ENCODE measurements around the gene OR5D14. TPM values are rescaled to one million over a fixed set of nuclear protein-coding genes. Genes with fewer than 3 reads are reported as not detected.

The OR5D14 gene
- total and polyA plus RNA-seq, 8 donors: not detected

DNA sequence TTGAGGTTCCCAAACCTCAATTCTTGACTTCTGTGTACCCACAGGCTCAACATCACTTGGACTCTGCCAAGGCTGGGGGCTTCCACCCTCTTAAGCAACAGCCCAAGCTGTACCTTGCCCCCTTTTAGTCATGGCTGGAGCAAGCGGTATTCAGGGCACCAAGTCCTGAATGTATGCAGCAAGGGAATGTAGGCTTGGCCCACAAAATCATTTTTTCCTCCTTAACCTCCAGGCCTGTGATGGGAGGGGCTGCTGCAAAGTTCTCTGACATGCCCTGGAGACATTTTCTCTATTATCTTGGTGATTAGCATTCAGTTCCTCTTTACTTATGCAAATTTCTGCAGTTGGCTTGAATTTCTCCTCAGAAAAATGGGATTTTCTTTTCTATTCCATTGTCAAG is 10.9 kb downstream of the OR5D14 start:
- no peaks in the 10 kb centered on the region for H3K27me3 ChIP-seq
- no peak for TF ChIP-seq POLR2AphosphoS5 (IDR thresholded peaks at IDR 0.05)
- TF ChIP-seq POLR2A (IDR thresholded peaks at IDR 0.05): no peak
- TF ChIP-seq, protein P1, sequence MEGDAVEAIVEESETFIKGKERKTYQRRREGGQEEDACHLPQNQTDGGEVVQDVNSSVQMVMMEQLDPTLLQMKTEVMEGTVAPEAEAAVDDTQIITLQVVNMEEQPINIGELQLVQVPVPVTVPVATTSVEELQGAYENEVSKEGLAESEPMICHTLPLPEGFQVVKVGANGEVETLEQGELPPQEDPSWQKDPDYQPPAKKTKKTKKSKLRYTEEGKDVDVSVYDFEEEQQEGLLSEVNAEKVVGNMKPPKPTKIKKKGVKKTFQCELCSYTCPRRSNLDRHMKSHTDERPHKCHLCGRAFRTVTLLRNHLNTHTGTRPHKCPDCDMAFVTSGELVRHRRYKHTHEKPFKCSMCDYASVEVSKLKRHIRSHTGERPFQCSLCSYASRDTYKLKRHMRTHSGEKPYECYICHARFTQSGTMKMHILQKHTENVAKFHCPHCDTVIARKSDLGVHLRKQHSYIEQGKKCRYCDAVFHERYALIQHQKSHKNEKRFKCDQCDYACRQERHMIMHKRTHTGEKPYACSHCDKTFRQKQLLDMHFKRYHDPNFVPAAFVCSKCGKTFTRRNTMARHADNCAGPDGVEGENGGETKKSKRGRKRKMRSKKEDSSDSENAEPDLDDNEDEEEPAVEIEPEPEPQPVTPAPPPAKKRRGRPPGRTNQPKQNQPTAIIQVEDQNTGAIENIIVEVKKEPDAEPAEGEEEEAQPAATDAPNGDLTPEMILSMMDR (IDR thresholded peaks at IDR 0.05): no peak
- TF ChIP-seq EP300 (IDR thresholded peaks at IDR 0.05): no peak
- H3K36me3 ChIP-seq: no peaks in the 10 kb centered on the region
- H3K9me3 ChIP-seq: peaks cover 0 to 29% (median 16%) of the 10 kb centered on the region in 4 donors
- WGBS, 5 donors: 85 to 100% (median 90%) methylated on average over 1 of the region's 1 CpG
- no peaks in the 10 kb centered on the region for H3K4me1 ChIP-seq
- H3K4me3 ChIP-seq: no peak overlapping the region
- intact Hi-C loops (cut with DNase I; ENCODE audit: low total_unique reads): no loop called here
- no peak for DNase-seq
- H3K27ac ChIP-seq: no peak overlapping the region

GRCh38 chr11:55811067-55811466 is 15.7 kb downstream of the OR5D14 start, which contains the start of gene OR5L1:
Gene OR5L1 (plus strand): TSS chr11:55811367. CDS start chr11:55811467, 100 bp downstream.
- H3K4me1 ChIP-seq: no peaks in the 10 kb centered on the region
- H3K9me3 ChIP-seq: peaks cover 0 to 31% (median 10%) of the 10 kb centered on the region in 4 donors
- H3K36me3 ChIP-seq: no peaks in the 10 kb centered on the region
- TF ChIP-seq POLR2AphosphoS5 (IDR thresholded peaks at IDR 0.05) (no peak), POLR2A (IDR thresholded peaks at IDR 0.05) (no peak), EP300 (IDR thresholded peaks at IDR 0.05) (no peak)
- TF ChIP-seq, protein P1 (IDR thresholded peaks at IDR 0.05): no peak
- intact Hi-C loops (cut with DNase I; ENCODE audit: low total_unique reads): no loop called here
- DNase-seq: no peak
- no peaks in the 10 kb centered on the region for H3K27me3 ChIP-seq
- no peak within 1 kb of the TSS for H3K4me3 ChIP-seq
- no peak within 1 kb of the TSS for H3K27ac ChIP-seq
- WGBS, 5 donors: 74 to 89% (median 84%) methylated on average over 1 of the region's 1 CpG

GRCh38 chr11:55819330-55819729 is 24.0 kb downstream of the OR5D14 start, which contains the start of gene OR5D18:
Gene OR5D18 (plus strand): TSS chr11:55819630. CDS start chr11:55819630, 0 bp downstream.
- Histone ChIP-seq H3K4me3 (no peak within 1 kb of the TSS), H3K9me3 (peaks cover 0 to 15% (median 4%) of the 10 kb centered on the region in 4 donors), H3K27me3 (no peaks in the 10 kb centered on the region), H3K4me1 (no peaks in the 10 kb centered on the region), H3K36me3 (no peaks in the 10 kb centered on the region), H3K27ac (no peak within 1 kb of the TSS)
- TF ChIP-seq POLR2A (IDR thresholded peaks at IDR 0.05) (no peak), EP300 (IDR thresholded peaks at IDR 0.05) (no peak), POLR2AphosphoS5 (IDR thresholded peaks at IDR 0.05) (no peak)
- TF ChIP-seq, protein P1 (IDR thresholded peaks at IDR 0.05): no peak
- no peak for DNase-seq
- WGBS, 5 donors: 75 to 86% (median 85%) methylated on average over 5 of the region's 5 CpGs
- intact Hi-C loops (cut with DNase I; ENCODE audit: low total_unique reads): no loop called here

GRCh38 chr11:55826919-55827318 is 31.6 kb downstream of the OR5D14 start, which contains the start of gene OR5L2:
Gene OR5L2 (plus strand): TSS chr11:55827219. CDS start chr11:55827219, 0 bp downstream.
- no peaks in the 10 kb centered on the region for H3K27me3 ChIP-seq
- H3K4me3 ChIP-seq: no peak within 1 kb of the TSS
- DNase-seq: no peak
- H3K9me3 ChIP-seq: peaks cover 0 to 10% (median 2%) of the 10 kb centered on the region in 4 donors
- TF ChIP-seq POLR2A (IDR thresholded peaks at IDR 0.05) (no peak), EP300 (IDR thresholded peaks at IDR 0.05) (no peak), POLR2AphosphoS5 (IDR thresholded peaks at IDR 0.05) (no peak)
- TF ChIP-seq, protein P1 (IDR thresholded peaks at IDR 0.05): no peak
- H3K36me3 ChIP-seq: no peaks in the 10 kb centered on the region
- H3K27ac ChIP-seq: no peak within 1 kb of the TSS
- intact Hi-C loops (cut with DNase I; ENCODE audit: low total_unique reads): no loop called here
- H3K4me1 ChIP-seq: no peaks in the 10 kb centered on the region
